ENCODE data around the gene MKNK2.
"Not testable (repeated sequence)": the region's sequence is repeated elsewhere in the genome, so short reads cannot be mapped to it uniquely, and the experiment has no call there.

The MKNK2 gene

GRCh38 chr19:2086695-2087620, 35.9 kb upstream of the MKNK2 start:
- Mint-ChIP-seq H3K27ac (peak overlapping the region; percentile 95), H3K36me3 (ENCODE audit: low read depth) (peaks cover 69% of the 10 kb centered on the region), H3K4me3 (peak overlapping the region; percentile 81), H3K4me1 (ENCODE audit: low read depth) (peaks cover 63% of the 10 kb centered on the region)
- peak; percentile 54 for DNase-seq (ENCODE audit: low spot score)
- not testable (repeated sequence) for H3K9me3 Mint-ChIP-seq; H3K27me3 Mint-ChIP-seq (ENCODE audit: low read depth)

GRCh38 chr19:2084993-2085720, 34.1 kb upstream of the MKNK2 start:
- Mint-ChIP-seq H3K27me3 (ENCODE audit: low read depth) (peaks cover 2% of the 10 kb centered on the region), H3K9me3 (no peaks in the 10 kb centered on the region), H3K36me3 (ENCODE audit: low read depth) (peaks cover 73% of the 10 kb centered on the region), H3K4me1 (ENCODE audit: low read depth) (peaks cover 65% of the 10 kb centered on the region), H3K4me3 (peak overlapping the region; percentile 95), H3K27ac (peak overlapping the region; percentile 98)
- DNase-seq (ENCODE audit: low spot score), result peak; percentile 95

GRCh38 chr19:2083174-2083854, 32.3 kb upstream of the MKNK2 start:
- peak overlapping the region; percentile 95 for H3K4me3 Mint-ChIP-seq
- peak overlapping the region; percentile 98 for H3K27ac Mint-ChIP-seq
- peaks cover 2% of the 10 kb centered on the region for H3K27me3 Mint-ChIP-seq (ENCODE audit: low read depth)
- H3K4me1 Mint-ChIP-seq (ENCODE audit: low read depth), result peaks cover 56% of the 10 kb centered on the region
- peaks cover 77% of the 10 kb centered on the region for H3K36me3 Mint-ChIP-seq (ENCODE audit: low read depth)
- DNase-seq (ENCODE audit: low spot score), result peak; percentile 61
- H3K9me3 Mint-ChIP-seq, result no peaks in the 10 kb centered on the region

GRCh38 chr19:2081873-2082810, 31.1 kb upstream of the MKNK2 start:
- Mint-ChIP-seq H3K9me3 (no peaks in the 10 kb centered on the region), H3K4me1 (ENCODE audit: low read depth) (peaks cover 45% of the 10 kb centered on the region), H3K27me3 (ENCODE audit: low read depth) (peaks cover 2% of the 10 kb centered on the region), H3K36me3 (ENCODE audit: low read depth) (peaks cover 75% of the 10 kb centered on the region), H3K27ac (peak overlapping the region; percentile 98), H3K4me3 (peak overlapping the region; percentile 95)
- peak; percentile 61 for DNase-seq (ENCODE audit: low spot score)

- peaks cover 34% of the 10 kb centered on the region for H3K4me1 Mint-ChIP-seq (ENCODE audit: low read depth)
- no peak for DNase-seq (ENCODE audit: low spot score)
- peak overlapping the region; percentile 95 for H3K4me3 Mint-ChIP-seq
- H3K9me3 Mint-ChIP-seq, result no peaks in the 10 kb centered on the region
- H3K27ac Mint-ChIP-seq, result peak overlapping the region; percentile 98
- peaks cover 2% of the 10 kb centered on the region for H3K27me3 Mint-ChIP-seq (ENCODE audit: low read depth)
- peaks cover 78% of the 10 kb centered on the region for H3K36me3 Mint-ChIP-seq (ENCODE audit: low read depth)
Observed at GRCh38 chr19:2080336-2080988, 29.4 kb upstream of the MKNK2 start.

GRCh38 chr19:2079865-2080301, 28.8 kb upstream of the MKNK2 start:
- H3K4me1 Mint-ChIP-seq (ENCODE audit: low read depth), result peaks cover 30% of the 10 kb centered on the region
- H3K27me3 Mint-ChIP-seq (ENCODE audit: low read depth), result no peaks in the 10 kb centered on the region
- H3K36me3 Mint-ChIP-seq (ENCODE audit: low read depth), result peaks cover 76% of the 10 kb centered on the region
- peak overlapping the region; percentile 74 for H3K27ac Mint-ChIP-seq
- no peak for DNase-seq (ENCODE audit: low spot score)
- peak overlapping the region; percentile 95 for H3K4me3 Mint-ChIP-seq
- no peaks in the 10 kb centered on the region for H3K9me3 Mint-ChIP-seq

DNA sequence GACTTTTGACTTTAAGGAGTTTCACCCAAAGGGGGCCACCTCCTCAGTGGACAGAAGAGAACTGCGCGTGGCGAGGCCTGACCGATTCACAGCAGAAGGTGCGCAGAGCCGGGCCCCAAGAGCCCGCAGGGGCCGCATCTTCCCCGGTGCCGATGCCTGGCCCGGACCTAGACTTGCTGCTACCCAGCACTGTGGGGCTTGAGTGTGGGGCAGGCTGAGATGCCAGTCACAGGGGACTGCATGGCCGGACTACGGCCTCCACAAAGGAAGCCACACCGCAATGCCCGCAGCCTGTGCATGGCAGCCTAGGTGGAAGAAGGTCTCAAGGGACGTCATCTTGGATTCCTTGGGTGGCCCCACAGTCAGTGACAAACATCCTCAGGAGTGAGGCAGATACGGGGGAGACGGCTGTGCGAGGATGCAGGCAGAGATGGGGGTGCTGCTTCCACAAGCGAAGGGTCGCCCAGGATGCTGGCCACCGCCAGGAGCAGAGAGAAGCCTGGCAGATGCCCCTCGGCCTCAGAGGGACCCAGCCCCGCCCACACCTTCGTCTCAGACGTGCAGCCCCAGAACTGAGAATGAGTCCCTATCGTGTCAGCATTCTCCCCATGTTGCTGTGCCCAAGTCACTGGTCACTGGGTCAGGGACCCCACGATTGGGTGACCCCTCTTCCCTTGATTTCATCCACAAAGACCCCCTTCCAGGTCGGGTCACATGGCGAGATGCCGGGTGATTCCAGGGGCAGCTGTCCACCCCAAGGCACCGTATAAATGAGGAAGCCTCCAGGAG, 28.2 kb upstream of the MKNK2 start:
- Mint-ChIP-seq H3K27me3 (ENCODE audit: low read depth) (no peaks in the 10 kb centered on the region), H3K36me3 (ENCODE audit: low read depth) (peaks cover 70% of the 10 kb centered on the region), H3K4me3 (peak overlapping the region; percentile 95), H3K27ac (peak overlapping the region; percentile 74), H3K9me3 (no peaks in the 10 kb centered on the region), H3K4me1 (ENCODE audit: low read depth) (peaks cover 30% of the 10 kb centered on the region)
- DNase-seq (ENCODE audit: low spot score), result no peak

- Mint-ChIP-seq H3K4me1 (ENCODE audit: low read depth) (peaks cover 24% of the 10 kb centered on the region), H3K27me3 (ENCODE audit: low read depth) (no peaks in the 10 kb centered on the region), H3K4me3 (no peak overlapping the region), H3K27ac (no peak overlapping the region), H3K36me3 (ENCODE audit: low read depth) (peaks cover 66% of the 10 kb centered on the region), H3K9me3 (no peaks in the 10 kb centered on the region)
- DNase-seq (ENCODE audit: low spot score), result no peak
Observed at GRCh38 chr19:2077833-2078619, 27.0 kb upstream of the MKNK2 start.

GRCh38 chr19:2077398-2077797, 26.4 kb upstream of the MKNK2 start:
- Mint-ChIP-seq H3K4me3 (no peak overlapping the region), H3K27ac (no peak overlapping the region)

GRCh38 chr19:2076526-2076944, 25.5 kb upstream of the MKNK2 start:
- Mint-ChIP-seq H3K4me1 (ENCODE audit: low read depth) (peaks cover 14% of the 10 kb centered on the region), H3K27ac (no peak overlapping the region), H3K27me3 (ENCODE audit: low read depth) (no peaks in the 10 kb centered on the region), H3K9me3 (no peaks in the 10 kb centered on the region), H3K4me3 (no peak overlapping the region), H3K36me3 (ENCODE audit: low read depth) (peaks cover 64% of the 10 kb centered on the region)
- DNase-seq (ENCODE audit: low spot score), result no peak

More at GRCh38 chr19:2077398-2077797, 26.4 kb upstream of the MKNK2 start:
- DNase-seq (ENCODE audit: low spot score), result no peak
- H3K27me3 Mint-ChIP-seq (ENCODE audit: low read depth), result no peaks in the 10 kb centered on the region
- H3K36me3 Mint-ChIP-seq (ENCODE audit: low read depth), result peaks cover 66% of the 10 kb centered on the region
- H3K9me3 Mint-ChIP-seq, result no peaks in the 10 kb centered on the region
- peaks cover 21% of the 10 kb centered on the region for H3K4me1 Mint-ChIP-seq (ENCODE audit: low read depth)

GRCh38 chr19:2072757-2073551, 21.9 kb upstream of the MKNK2 start:
- no peak overlapping the region for H3K4me3 Mint-ChIP-seq
- peak overlapping the region; percentile 6 for H3K27ac Mint-ChIP-seq
- peaks cover 9% of the 10 kb centered on the region for H3K4me1 Mint-ChIP-seq (ENCODE audit: low read depth)

More at GRCh38 chr19:2072757-2073551, 21.9 kb upstream of the MKNK2 start:
- peaks cover 59% of the 10 kb centered on the region for H3K36me3 Mint-ChIP-seq (ENCODE audit: low read depth)
- no peaks in the 10 kb centered on the region for H3K27me3 Mint-ChIP-seq (ENCODE audit: low read depth)
- no peaks in the 10 kb centered on the region for H3K9me3 Mint-ChIP-seq
- no peak for DNase-seq (ENCODE audit: low spot score)

Data from T-helper 2 cell treated with Interferon-gamma antibody and Interleukin-4, amounts not matched to agents 5 μg/mL and 100 μg/mL, for 36 hours (primary cell).